ENCODE measurements around the gene ZFAND3.

The ZFAND3 gene

GRCh38 chr6:37980222-37980595, 160.7 kb downstream of the ZFAND3 start:
- no peak overlapping the region; the same call in 1 of the 2 replicates for H3K27ac ChIP-seq (ENCODE audit: low read length)
- no peak overlapping the region for H3K4me3 ChIP-seq (ENCODE audit: low read depth in 1 of 2, low read length in 2 of 2)
- no peak overlapping the region for H3K9ac ChIP-seq (ENCODE audit: low read depth, low read length)
- no peaks in the 10 kb centered on the region for H3K4me1 ChIP-seq (ENCODE audit: insufficient read depth, low read length)
- no peak overlapping the region for H3K4me2 ChIP-seq (ENCODE audit: insufficient read depth, low read length)
- peaks cover 29% of the 10 kb centered on the region; the same call in 1 of the 2 replicates for H4K20me1 ChIP-seq (ENCODE audit: insufficient read depth, low read length)
- no peaks in the 10 kb centered on the region for H3K9me3 ChIP-seq (ENCODE audit: insufficient read depth, low read length, severe bottlenecking)
- H2AFZ ChIP-seq (ENCODE audit: low read depth, low read length), result no peak overlapping the region
- TF ChIP-seq EZH2 (IDR thresholded peaks at IDR 0.05; ENCODE audit: borderline replicate concordance, low read depth, low read length, severe bottlenecking) (no peak), CTCF (IDR thresholded peaks at IDR 0.05; ENCODE audit: borderline replicate concordance, extremely low read depth, low read length, poor library complexity, severe bottlenecking) (no peak)
- no peaks in the 10 kb centered on the region for H3K36me3 ChIP-seq (ENCODE audit: insufficient read depth, low read length)
- H3K27me3 ChIP-seq (ENCODE audit: insufficient read depth, low read length, poor library complexity), result no peaks in the 10 kb centered on the region
- DNase-seq (no peak), ATAC-seq (ENCODE audit: insufficient read depth, low read depth) (no peak)
- H3K79me2 ChIP-seq (ENCODE audit: insufficient read depth, low read length), result peaks cover 92% of the 10 kb centered on the region

- Histone ChIP-seq H3K4me1 (ENCODE audit: insufficient read depth, low read length) (no peaks in the 10 kb centered on the region), H4K20me1 (ENCODE audit: insufficient read depth, low read length) (peaks cover 36% of the 10 kb centered on the region), H3K9ac (ENCODE audit: low read depth, low read length) (no peak overlapping the region), H3K79me2 (ENCODE audit: insufficient read depth, low read length) (peaks cover 92% of the 10 kb centered on the region), H3K27me3 (ENCODE audit: insufficient read depth, low read length, poor library complexity) (no peaks in the 10 kb centered on the region), H3K36me3 (ENCODE audit: insufficient read depth, low read length) (no peaks in the 10 kb centered on the region), H3K9me3 (ENCODE audit: insufficient read depth, low read length, severe bottlenecking) (no peaks in the 10 kb centered on the region), H3K4me2 (ENCODE audit: insufficient read depth, low read length) (no peak overlapping the region), H3K4me3 (ENCODE audit: low read depth in 1 of 2, low read length in 2 of 2) (no peak overlapping the region), H3K27ac (ENCODE audit: low read length) (no peak overlapping the region), H2AFZ (ENCODE audit: low read depth, low read length) (no peak overlapping the region)
- no peak for DNase-seq
- ATAC-seq (ENCODE audit: insufficient read depth, low read depth), result no peak
- TF ChIP-seq EZH2 (IDR thresholded peaks at IDR 0.05; ENCODE audit: borderline replicate concordance, low read depth, low read length, severe bottlenecking), result no peak
- no peak for TF ChIP-seq CTCF (IDR thresholded peaks at IDR 0.05; ENCODE audit: borderline replicate concordance, extremely low read depth, low read length, poor library complexity, severe bottlenecking)
These were observed 162.1 kb downstream of the ZFAND3 start for GRCh38 chr6:37981626-37982025.

- H4K20me1 ChIP-seq (ENCODE audit: insufficient read depth, low read length), result peaks cover 38% of the 10 kb centered on the region
- H3K9ac ChIP-seq (ENCODE audit: low read depth, low read length), result no peak overlapping the region
- TF ChIP-seq CTCF (IDR thresholded peaks at IDR 0.05; ENCODE audit: borderline replicate concordance, extremely low read depth, low read length, poor library complexity, severe bottlenecking) (no peak), EZH2 (IDR thresholded peaks at IDR 0.05; ENCODE audit: borderline replicate concordance, low read depth, low read length, severe bottlenecking) (no peak)
- no peaks in the 10 kb centered on the region for H3K4me1 ChIP-seq (ENCODE audit: insufficient read depth, low read length)
- peaks cover 90% of the 10 kb centered on the region for H3K79me2 ChIP-seq (ENCODE audit: insufficient read depth, low read length)
- no peak overlapping the region for H3K27ac ChIP-seq (ENCODE audit: low read length)
- H3K9me3 ChIP-seq (ENCODE audit: insufficient read depth, low read length, severe bottlenecking), result no peaks in the 10 kb centered on the region
- H3K27me3 ChIP-seq (ENCODE audit: insufficient read depth, low read length, poor library complexity), result no peaks in the 10 kb centered on the region
- DNase-seq, result no peak
- no peak for ATAC-seq (ENCODE audit: insufficient read depth, low read depth)
- H3K4me2 ChIP-seq (ENCODE audit: insufficient read depth, low read length), result no peak overlapping the region
- no peak overlapping the region for H2AFZ ChIP-seq (ENCODE audit: low read depth, low read length)
- no peak overlapping the region for H3K4me3 ChIP-seq (ENCODE audit: low read depth in 1 of 2, low read length in 2 of 2)
- H3K36me3 ChIP-seq (ENCODE audit: insufficient read depth, low read length), result no peaks in the 10 kb centered on the region
These were observed 162.8 kb downstream of the ZFAND3 start for GRCh38 chr6:37982317-37982716.
